ENCODE results near the gene UTP14A. TPM values are rescaled to one million over a fixed set of nuclear protein-coding genes. Genes with fewer than 3 reads are reported as not detected.

UTP14A gene, protein sequence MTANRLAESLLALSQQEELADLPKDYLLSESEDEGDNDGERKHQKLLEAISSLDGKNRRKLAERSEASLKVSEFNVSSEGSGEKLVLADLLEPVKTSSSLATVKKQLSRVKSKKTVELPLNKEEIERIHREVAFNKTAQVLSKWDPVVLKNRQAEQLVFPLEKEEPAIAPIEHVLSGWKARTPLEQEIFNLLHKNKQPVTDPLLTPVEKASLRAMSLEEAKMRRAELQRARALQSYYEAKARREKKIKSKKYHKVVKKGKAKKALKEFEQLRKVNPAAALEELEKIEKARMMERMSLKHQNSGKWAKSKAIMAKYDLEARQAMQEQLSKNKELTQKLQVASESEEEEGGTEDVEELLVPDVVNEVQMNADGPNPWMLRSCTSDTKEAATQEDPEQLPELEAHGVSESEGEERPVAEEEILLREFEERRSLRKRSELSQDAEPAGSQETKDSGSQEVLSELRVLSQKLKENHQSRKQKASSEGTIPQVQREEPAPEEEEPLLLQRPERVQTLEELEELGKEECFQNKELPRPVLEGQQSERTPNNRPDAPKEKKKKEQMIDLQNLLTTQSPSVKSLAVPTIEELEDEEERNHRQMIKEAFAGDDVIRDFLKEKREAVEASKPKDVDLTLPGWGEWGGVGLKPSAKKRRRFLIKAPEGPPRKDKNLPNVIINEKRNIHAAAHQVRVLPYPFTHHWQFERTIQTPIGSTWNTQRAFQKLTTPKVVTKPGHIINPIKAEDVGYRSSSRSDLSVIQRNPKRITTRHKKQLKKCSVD
- total RNA-seq, result 10.3 and 17.2 TPM in 2 replicates

DNA sequence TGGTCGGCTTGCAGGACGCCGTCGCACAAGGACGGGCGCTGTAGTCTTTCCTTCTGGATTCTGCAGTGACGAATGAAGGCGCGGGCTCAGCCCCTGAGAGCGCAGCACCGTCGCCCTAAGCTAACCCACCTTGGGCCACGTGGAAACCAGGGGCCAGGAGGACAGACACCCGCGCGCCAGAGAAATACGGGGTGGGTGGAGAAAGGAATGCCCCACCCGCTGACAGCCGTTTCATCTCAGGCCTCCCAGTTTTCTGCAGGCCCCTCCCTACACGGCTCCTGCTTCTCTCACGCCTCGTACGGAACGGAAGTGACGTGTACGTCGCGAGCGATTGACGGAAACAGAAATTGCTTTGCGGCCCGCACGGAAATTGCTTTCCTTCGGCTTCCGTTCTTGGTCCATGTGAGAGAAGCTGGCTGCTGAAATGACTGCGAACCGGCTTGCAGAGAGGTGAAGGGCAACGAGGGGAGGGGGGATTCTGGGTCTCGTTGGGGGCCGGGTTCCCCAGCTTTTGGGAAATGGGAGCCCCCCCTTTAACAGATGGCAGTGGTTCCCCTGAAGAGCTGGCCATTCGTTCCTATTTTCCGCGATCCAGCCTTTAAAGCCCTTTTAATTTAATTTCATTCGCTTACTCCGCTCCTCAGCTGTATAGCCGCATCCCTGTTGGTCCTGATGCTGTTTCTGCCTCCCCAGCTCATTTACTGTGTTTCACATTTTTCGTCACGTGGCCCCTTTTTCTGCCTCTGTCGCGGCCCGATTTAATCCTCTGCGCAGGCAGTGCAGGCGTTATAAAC lies at the start of gene UTP14A:
Gene UTP14A (plus strand): TSS at position 378 of the 794 bp plus-strand sequence. CDS start 47 bp downstream, at position 425.

Other genes starting within 250 kb of the UTP14A start
- 5.5 and 6.3 TPM in 2 replicates for gene XPNPEP2, start 167.2 kb upstream of the UTP14A start, total RNA-seq
- not detected in 2 replicates for gene SASH3, start 126.2 kb upstream of the UTP14A start, total RNA-seq
- 41.7 and 47.6 TPM in 2 replicates for gene ZDHHC9, start 62.3 kb upstream of the UTP14A start, total RNA-seq
- 2.3 and 3.4 TPM in 2 replicates for gene BCORL1, start 76.5 kb downstream of the UTP14A start, total RNA-seq
- 7.9 and 9.2 TPM in 2 replicates for gene ELF4, start 204.3 kb downstream of the UTP14A start, total RNA-seq